RCC 7860 (cell line): ENCODE data around the gene CCL28.
"Not testable (repeated sequence)": the region's sequence is repeated elsewhere in the genome, so short reads cannot be mapped to it uniquely, and the experiment has no call there.

ENCODE experiments used
- DNase-seq: peaks from one replicate; pipeline ENCODE4 v3.0.0-alpha.2; 2015; ENCODE audit warnings: low spot score
- FAIRE-seq: peaks from 2 replicates; lab custom pipeline; 2012; peaks lifted over from hg19 to GRCh38; lab: Jason Lieb, UNC

Gene CCL28

GRCh38 chr5:43412156-43412555 is at the start of gene CCL28:
TSS of gene CCL28 (minus strand) at chr5:43412391. CDS start at chr5:43412316, 75 bp downstream.
- no peak for FAIRE-seq
- no peak for DNase-seq

GRCh38 chr5:43461066-43461465 is 48.9 kb upstream of the CCL28 start:
- no peak for FAIRE-seq
- DNase-seq, result no peak

GRCh38 chr5:43456556-43456955 is 44.4 kb upstream of the CCL28 start:
- DNase-seq (no peak), FAIRE-seq (no peak)

GRCh38 chr5:43441575-43441974 is 29.4 kb upstream of the CCL28 start:
- not testable (repeated sequence) for DNase-seq, FAIRE-seq

- DNase-seq (no peak), FAIRE-seq (no peak)
These were observed 25.0 kb upstream of the CCL28 start for GRCh38 chr5:43437062-43437660.

- no peak for FAIRE-seq
These were observed 21.2 kb upstream of the CCL28 start for GRCh38 chr5:43433382-43433781.

GRCh38 chr5:43432486-43433375 is 20.5 kb upstream of the CCL28 start:
- FAIRE-seq (peak; percentile 86), DNase-seq (peak; percentile 78)

More at GRCh38 chr5:43433382-43433781, 21.2 kb upstream of the CCL28 start:
- no peak for DNase-seq

- FAIRE-seq, result no peak
These were observed 17.5 kb upstream of the CCL28 start for GRCh38 chr5:43429706-43430105.

GRCh38 chr5:43429016-43429415 is 16.8 kb upstream of the CCL28 start:
- DNase-seq, result no peak
- no peak for FAIRE-seq

More at GRCh38 chr5:43429706-43430105, 17.5 kb upstream of the CCL28 start:
- no peak for DNase-seq

GRCh38 chr5:43427306-43427705 is 15.1 kb upstream of the CCL28 start:
- DNase-seq, result no peak
- no peak for FAIRE-seq

- DNase-seq (peak; percentile 98), FAIRE-seq (peak; percentile 99)
These were observed 13.8 kb upstream of the CCL28 start for GRCh38 chr5:43425983-43426382.

GRCh38 chr5:43423086-43423485 is 10.9 kb upstream of the CCL28 start:
- peak; percentile 53 for DNase-seq
- FAIRE-seq, result not testable (repeated sequence)

GRCh38 chr5:43422143-43422542 is 10.0 kb upstream of the CCL28 start:
- DNase-seq, result peak; percentile 96
- peak; percentile 99 for FAIRE-seq

GRCh38 chr5:43421450-43422133 is 9.4 kb upstream of the CCL28 start:
- FAIRE-seq, result no peak
- peak; percentile 52 for DNase-seq

GRCh38 chr5:43420241-43420640 is 8.1 kb upstream of the CCL28 start:
- DNase-seq (no peak), FAIRE-seq (no peak)

GRCh38 chr5:43418561-43418960 is 6.4 kb upstream of the CCL28 start:
- FAIRE-seq (no peak), DNase-seq (no peak)

- no peak for DNase-seq
- no peak for FAIRE-seq
These were observed 4.7 kb upstream of the CCL28 start for GRCh38 chr5:43416803-43417394.

GRCh38 chr5:43415935-43416802 is 4.0 kb upstream of the CCL28 start:
- DNase-seq (peak; percentile 87), FAIRE-seq (peak; percentile 90)

GRCh38 chr5:43413966-43414365 is 1.8 kb upstream of the CCL28 start:
- no peak for FAIRE-seq
- no peak for DNase-seq

GRCh38 chr5:43412644-43413043 is 453 bp upstream of the CCL28 start:
- DNase-seq (no peak), FAIRE-seq (no peak)
